ENCODE results near the gene PLA2G7. TPM values are rescaled to one million over a fixed set of nuclear protein-coding genes. Genes with fewer than 3 reads are reported as not detected.

The PLA2G7 gene
- total RNA-seq, 3 donors from 2014 or later, result 2.2 to 3.1 (median 3.0) TPM

GRCh38 chr6:46677314-46677654 is 57.9 kb downstream of the PLA2G7 start:
- no peaks in the 10 kb centered on the region for H3K9me3 ChIP-seq
- no peaks in the 10 kb centered on the region for H3K4me1 ChIP-seq (ENCODE audit: low read depth)
- DNase-seq (no peak), ATAC-seq (no peak)
- no peak for TF ChIP-seq CTCF (IDR thresholded peaks at IDR 0.05)
- intact Hi-C loops (cut with DNase I, micrococcal nuclease), result no loop called here
- H3K36me3 ChIP-seq (ENCODE audit: low read depth), result no peaks in the 10 kb centered on the region
- H3K4me3 ChIP-seq, result no peak overlapping the region

DNA sequence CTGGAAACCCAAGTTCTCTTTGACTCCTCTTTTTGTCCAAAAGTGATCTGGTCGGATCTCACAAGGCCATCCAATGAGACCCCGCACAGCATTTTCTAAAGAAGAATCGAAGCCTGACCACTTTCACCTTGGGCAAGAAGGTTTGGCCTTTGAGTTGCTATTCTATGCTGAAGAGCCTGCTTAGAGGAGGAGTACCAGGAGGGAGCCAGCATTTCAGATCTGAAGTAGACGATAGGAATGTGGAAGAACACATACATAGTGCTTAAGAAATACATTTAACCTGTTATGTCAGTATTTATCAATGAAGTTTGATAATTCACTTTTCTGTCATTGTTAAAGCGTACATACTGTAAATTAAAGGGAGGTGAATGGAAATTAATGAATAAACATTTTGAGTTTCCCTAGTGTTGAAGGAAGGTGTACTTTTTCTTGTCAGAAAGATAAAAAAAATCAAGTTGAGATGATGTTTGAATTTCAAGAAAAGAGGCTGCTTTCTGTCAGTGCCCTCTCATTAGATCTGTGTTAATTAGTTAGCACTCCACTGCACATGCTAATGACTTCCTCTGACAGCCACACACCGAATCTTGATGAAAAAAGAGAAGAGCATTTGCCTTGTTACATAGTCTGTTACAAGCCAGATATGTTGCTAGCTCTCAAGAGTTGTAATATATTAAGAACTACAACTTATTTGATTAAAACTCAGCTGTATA is 58.4 kb downstream of the PLA2G7 start:
- no peaks in the 10 kb centered on the region for H3K4me1 ChIP-seq (ENCODE audit: low read depth)
- no peak for TF ChIP-seq CTCF (IDR thresholded peaks at IDR 0.05)
- intact Hi-C loops (cut with DNase I, micrococcal nuclease), result no loop called here
- DNase-seq (no peak), ATAC-seq (no peak)
- no peak overlapping the region for H3K4me3 ChIP-seq
- no peaks in the 10 kb centered on the region for H3K36me3 ChIP-seq (ENCODE audit: low read depth)
- no peaks in the 10 kb centered on the region for H3K9me3 ChIP-seq

DNA sequence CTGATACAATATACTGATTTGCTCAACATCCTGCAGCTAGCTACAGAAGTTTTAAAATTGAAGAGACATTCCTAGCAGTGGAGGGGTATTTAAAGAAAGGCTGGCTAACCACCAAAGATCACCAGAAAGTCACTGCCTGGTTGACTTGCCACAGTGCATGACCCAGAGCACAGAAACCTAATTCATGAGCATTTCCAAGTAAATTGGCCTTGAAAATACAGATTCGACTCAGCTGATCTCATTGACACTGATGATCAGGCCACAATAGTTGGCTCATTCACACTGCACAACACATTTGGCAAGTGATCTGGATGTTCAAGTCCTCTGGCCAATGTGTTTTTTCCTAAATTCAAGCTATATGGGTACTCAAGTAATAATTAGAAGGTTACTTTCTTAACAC is 60.8 kb downstream of the PLA2G7 start:
- Histone ChIP-seq H3K9me3 (no peaks in the 10 kb centered on the region), H3K4me1 (ENCODE audit: low read depth) (no peaks in the 10 kb centered on the region), H3K36me3 (ENCODE audit: low read depth) (no peaks in the 10 kb centered on the region), H3K4me3 (no peak overlapping the region)
- no peak for TF ChIP-seq CTCF (IDR thresholded peaks at IDR 0.05)
- ATAC-seq (no peak), DNase-seq (no peak)
- intact Hi-C loops (cut with DNase I, micrococcal nuclease), result no loop called here

DNA sequence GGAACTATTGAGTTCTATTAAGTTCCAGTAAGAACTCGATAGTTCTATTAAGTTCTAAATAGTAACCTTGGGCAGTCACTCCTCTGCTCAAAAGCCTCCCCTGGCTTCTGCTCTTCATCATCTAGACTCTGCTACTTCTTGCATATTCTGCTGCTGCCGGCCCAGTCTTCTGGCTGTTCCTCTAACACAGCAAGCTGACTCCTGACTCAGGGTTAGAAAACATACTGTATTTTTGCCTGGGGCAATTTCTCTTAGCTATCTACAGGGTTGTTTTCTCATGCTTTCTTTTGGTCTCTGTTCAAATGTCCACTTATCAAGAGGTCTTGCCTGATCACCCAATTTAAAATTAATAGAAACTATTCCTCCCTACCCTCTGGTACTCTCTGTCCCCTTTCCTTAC is 67.8 kb downstream of the PLA2G7 start:
- TF ChIP-seq CTCF (IDR thresholded peaks at IDR 0.05), result no peak
- Histone ChIP-seq H3K4me1 (ENCODE audit: low read depth) (no peaks in the 10 kb centered on the region), H3K9me3 (no peaks in the 10 kb centered on the region), H3K36me3 (ENCODE audit: low read depth) (no peaks in the 10 kb centered on the region), H3K4me3 (no peak overlapping the region)
- ATAC-seq, result no peak
- DNase-seq, result no peak
- intact Hi-C loops (cut with DNase I, micrococcal nuclease), result no loop called here

- intact Hi-C loops (cut with DNase I, micrococcal nuclease), result no loop called here
- ATAC-seq (no peak), DNase-seq (no peak)
- H3K4me1 ChIP-seq (ENCODE audit: low read depth), result no peaks in the 10 kb centered on the region
- no peak overlapping the region for H3K4me3 ChIP-seq
- no peak for TF ChIP-seq CTCF (IDR thresholded peaks at IDR 0.05)
- no peaks in the 10 kb centered on the region for H3K36me3 ChIP-seq (ENCODE audit: low read depth)
- H3K9me3 ChIP-seq, result no peaks in the 10 kb centered on the region
These were observed 73.7 kb downstream of the PLA2G7 start for GRCh38 chr6:46661483-46661882.

GRCh38 chr6:46657642-46658041 is 77.5 kb downstream of the PLA2G7 start:
- DNase-seq (no peak), ATAC-seq (no peak)
- peaks cover 5% of the 10 kb centered on the region for H3K4me1 ChIP-seq (ENCODE audit: low read depth)
- H3K36me3 ChIP-seq (ENCODE audit: low read depth), result no peaks in the 10 kb centered on the region
- no peaks in the 10 kb centered on the region for H3K9me3 ChIP-seq
- H3K4me3 ChIP-seq, result no peak overlapping the region
- intact Hi-C loops (cut with DNase I, micrococcal nuclease), result no loop called here
- no peak for TF ChIP-seq CTCF (IDR thresholded peaks at IDR 0.05)

Data from mucosa of descending colon (tissue), 3 donors.